ENCODE results near the gene TTLL8.

GRCh38 chr22:50074551-50075530, 16.7 kb upstream of the TTLL8 start:
- TF ChIP-seq CTCF (IDR thresholded peaks at IDR 0.05) (no peak), REST (IDR thresholded peaks at IDR 0.05; ENCODE audit: insufficient read depth in 1 of 2, low read depth in 2 of 2, low read length in 1 of 2) (no peak)

Data from Panc1 (cell line).